ENCODE measurements around the gene PRIM1.

Gene PRIM1

DNA sequence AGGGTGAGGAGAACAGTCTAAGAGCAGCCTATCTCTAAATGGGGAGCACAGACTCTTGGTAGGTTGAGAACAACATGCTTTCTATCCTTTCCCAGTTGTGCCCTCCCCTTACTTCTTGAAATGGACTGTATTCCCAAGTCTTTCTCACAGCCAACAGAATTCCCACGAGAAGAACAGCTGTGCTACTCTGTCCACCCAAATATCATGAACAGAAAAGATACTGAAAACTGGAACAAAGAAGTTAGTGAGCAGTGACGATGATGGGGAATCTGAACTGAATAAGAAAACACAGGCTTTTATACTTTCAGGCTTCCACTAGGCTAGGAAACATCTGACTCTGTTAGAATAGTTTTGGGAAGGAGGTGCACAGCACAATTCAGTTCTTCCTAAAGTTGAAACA, 30.4 kb downstream of the PRIM1 start:
- H3K4me3 ChIP-seq (ENCODE audit: low read depth, low read length), result no peak overlapping the region
- no peak for DNase-seq (ENCODE audit: low read depth)
- no peak for TF ChIP-seq CTCF (conservative IDR thresholded peaks at IDR 0.05; ENCODE audit: low read depth, low read length)

- DNase-seq (ENCODE audit: low read depth), result no peak
- TF ChIP-seq CTCF (conservative IDR thresholded peaks at IDR 0.05; ENCODE audit: low read depth, low read length), result no peak
- H3K4me3 ChIP-seq (ENCODE audit: low read depth, low read length), result no peak overlapping the region
Observed at GRCh38 chr12:56721216-56721615, 30.9 kb downstream of the PRIM1 start.

DNA sequence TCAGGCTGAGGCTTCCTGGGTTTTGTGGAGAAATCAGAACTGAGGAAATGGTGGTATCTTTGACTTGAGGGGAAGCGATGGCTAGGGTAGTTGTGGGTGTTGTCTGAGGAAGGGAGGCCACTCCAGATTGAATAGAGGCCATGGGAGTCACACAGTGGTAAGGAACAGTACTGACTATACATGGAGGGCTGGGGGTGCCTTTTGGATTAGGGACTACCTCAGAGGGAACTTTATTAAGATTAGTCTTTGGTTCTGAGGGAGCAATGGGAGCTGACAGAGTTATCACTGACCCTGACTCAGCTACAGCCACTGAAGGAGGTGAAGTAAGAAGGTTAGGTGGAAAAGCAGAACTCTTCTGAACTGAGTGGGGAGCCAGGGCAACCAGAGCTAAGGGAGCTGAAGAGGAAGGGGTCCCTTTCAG, 31.4 kb downstream of the PRIM1 start:
- no peak for DNase-seq (ENCODE audit: low read depth)
- no peak for TF ChIP-seq CTCF (conservative IDR thresholded peaks at IDR 0.05; ENCODE audit: low read depth, low read length)
- no peak overlapping the region for H3K4me3 ChIP-seq (ENCODE audit: low read depth, low read length)

GRCh38 chr12:56719056-56719455, 33.1 kb downstream of the PRIM1 start:
- no peak overlapping the region for H3K4me3 ChIP-seq (ENCODE audit: low read depth, low read length)
- no peak for TF ChIP-seq CTCF (conservative IDR thresholded peaks at IDR 0.05; ENCODE audit: low read depth, low read length)
- no peak for DNase-seq (ENCODE audit: low read depth)

GRCh38 chr12:56718636-56719035, 33.5 kb downstream of the PRIM1 start:
- no peak for DNase-seq (ENCODE audit: low read depth)
- H3K4me3 ChIP-seq (ENCODE audit: low read depth, low read length), result no peak overlapping the region

DNA sequence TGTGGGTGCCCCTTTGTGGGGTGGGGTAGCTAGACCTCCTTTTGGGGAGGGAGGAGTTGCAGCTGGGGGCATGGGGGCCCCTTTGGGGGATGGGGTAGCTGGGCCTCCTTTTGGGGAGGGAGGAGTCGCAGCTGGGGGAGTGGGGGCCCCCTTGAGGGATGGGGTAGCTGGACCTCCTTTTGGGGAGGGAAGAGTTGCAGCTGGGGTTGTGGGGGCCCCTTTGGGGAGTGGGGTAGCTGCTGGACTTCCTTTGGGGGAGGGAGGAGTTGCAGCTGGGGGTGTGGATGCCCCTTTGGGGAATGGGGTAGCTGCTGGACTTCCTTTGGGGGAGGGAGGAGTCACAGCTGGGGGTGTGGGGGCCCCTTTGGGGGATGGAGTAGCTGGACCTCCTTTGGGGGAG, 34.0 kb downstream of the PRIM1 start:
- TF ChIP-seq CTCF (conservative IDR thresholded peaks at IDR 0.05; ENCODE audit: low read depth, low read length), result no peak
- DNase-seq (ENCODE audit: low read depth), result no peak
- H3K4me3 ChIP-seq (ENCODE audit: low read depth, low read length), result no peak overlapping the region

More at GRCh38 chr12:56718636-56719035, 33.5 kb downstream of the PRIM1 start:
- TF ChIP-seq CTCF (conservative IDR thresholded peaks at IDR 0.05; ENCODE audit: low read depth, low read length), result no peak

DNA sequence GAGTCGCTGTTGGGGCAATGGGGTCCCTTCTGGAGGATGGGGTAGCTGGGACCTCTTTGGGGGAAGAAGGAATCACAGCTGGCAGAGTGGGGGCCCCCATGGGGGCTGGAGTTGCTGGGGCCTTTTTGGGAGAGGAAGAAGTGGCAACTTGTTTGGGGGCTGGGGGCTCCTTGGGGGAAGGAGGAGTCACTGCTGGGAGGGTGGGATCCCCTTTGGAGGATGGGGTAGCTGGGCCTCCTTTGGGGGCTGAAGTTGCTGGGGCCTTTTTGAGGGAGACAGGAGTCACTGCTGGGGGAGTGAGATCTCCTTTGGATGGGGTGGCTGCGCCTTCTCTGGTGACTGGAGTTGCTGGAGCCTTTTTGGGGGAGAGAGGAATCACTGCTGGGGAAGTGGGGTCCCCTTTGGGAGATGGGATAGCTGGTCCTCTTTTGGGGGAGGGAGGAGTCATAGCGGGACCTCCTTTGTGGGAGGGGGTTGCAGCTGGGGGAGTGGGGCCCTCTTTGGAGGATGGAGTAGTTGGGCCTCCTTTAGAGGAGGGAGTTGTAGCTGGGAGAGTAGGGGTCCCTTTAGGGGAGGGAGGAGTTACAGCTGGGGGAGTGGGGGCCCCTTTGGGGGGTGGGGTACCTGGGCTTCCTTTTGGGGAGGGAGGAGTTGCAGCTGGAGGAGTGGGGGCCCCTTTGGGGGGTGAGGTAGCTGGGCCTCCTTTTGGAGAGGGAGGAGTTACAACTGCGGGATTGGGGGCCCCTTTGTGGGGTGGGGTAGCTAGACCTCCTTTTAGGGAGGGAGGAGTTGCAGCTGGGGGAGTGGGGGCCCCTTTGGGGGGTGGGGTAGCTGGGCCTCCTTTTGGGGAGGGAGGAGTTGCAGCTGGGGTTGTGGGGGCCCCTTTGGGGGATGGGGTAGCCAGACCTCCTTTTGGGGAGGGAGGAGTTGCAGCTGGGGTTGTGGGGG, 34.9 kb downstream of the PRIM1 start:
- no peak for TF ChIP-seq CTCF (conservative IDR thresholded peaks at IDR 0.05; ENCODE audit: low read depth, low read length)
- no peak overlapping the region for H3K4me3 ChIP-seq (ENCODE audit: low read depth, low read length)
- DNase-seq (ENCODE audit: low read depth), result no peak
